Peyer's patch (tissue), 4 donors: ENCODE measurements around the gene BCAS3.

Experiments
- POLR2A ChIP-seq, 2 donors: fragments of 450-650 bp; IDR thresholded peaks; one replicate each; pipeline ENCODE4 v1.5.1; 2017; ENCODE audit warnings: antibody characterized with exemption in 2 of 2, mild to moderate bottlenecking in 2 of 2, moderate library complexity in 2 of 2
- TF ChIP-seq, protein P1 (sequence below), 6 experiments: fragments of 450-650 bp in 4 of 6; fragments of 200-600 bp in 2 of 6; sonication (generic) in 1 of 6; IDR thresholded peaks; one replicate each; pipeline ENCODE4 v1.5.1; 2017 to 2019; ENCODE audit warnings: antibody characterized with exemption in 6 of 6, mild to moderate bottlenecking in 3 of 6, moderate library complexity in 1 of 6

DNA sequence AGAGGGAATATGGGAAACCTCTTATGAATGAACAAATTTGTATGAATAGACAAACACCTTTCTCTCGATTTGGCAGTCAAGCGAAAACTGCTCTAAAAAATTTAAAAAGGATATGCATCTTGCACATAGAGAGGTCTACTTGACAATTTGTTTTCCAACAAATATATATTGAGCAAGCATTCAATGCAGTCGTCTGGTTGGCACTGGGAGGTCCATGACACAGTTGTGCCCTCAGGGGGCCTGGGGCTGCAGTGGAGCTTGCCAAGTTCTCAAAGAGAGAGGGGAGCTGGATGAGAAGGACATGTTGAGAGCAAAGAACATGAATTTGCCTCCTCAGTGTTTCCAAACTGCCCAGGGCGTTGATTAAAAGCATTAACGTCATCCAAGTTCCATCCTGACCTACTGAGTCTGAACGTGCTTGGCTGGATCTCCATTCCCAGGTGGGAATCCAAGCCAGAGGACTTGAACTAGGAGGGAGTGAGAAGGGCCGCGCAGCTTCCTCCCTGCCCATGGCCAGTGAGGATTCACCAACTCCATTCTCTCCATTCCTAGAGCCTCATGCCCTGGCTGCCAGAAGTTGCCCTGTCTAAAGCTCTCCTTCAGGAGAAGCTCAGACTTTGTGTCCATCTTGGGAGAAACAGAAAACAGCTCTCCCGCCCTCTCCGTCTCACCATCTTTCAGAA is 746.5 kb downstream of the BCAS3 start:
- TF ChIP-seq, protein P1, sequence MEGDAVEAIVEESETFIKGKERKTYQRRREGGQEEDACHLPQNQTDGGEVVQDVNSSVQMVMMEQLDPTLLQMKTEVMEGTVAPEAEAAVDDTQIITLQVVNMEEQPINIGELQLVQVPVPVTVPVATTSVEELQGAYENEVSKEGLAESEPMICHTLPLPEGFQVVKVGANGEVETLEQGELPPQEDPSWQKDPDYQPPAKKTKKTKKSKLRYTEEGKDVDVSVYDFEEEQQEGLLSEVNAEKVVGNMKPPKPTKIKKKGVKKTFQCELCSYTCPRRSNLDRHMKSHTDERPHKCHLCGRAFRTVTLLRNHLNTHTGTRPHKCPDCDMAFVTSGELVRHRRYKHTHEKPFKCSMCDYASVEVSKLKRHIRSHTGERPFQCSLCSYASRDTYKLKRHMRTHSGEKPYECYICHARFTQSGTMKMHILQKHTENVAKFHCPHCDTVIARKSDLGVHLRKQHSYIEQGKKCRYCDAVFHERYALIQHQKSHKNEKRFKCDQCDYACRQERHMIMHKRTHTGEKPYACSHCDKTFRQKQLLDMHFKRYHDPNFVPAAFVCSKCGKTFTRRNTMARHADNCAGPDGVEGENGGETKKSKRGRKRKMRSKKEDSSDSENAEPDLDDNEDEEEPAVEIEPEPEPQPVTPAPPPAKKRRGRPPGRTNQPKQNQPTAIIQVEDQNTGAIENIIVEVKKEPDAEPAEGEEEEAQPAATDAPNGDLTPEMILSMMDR (IDR thresholded peaks at IDR 0.05), result no peak
- TF ChIP-seq POLR2A (IDR thresholded peaks at IDR 0.05), result no peak
